ENCODE results near the gene LEKR1.

LEKR1 gene

DNA sequence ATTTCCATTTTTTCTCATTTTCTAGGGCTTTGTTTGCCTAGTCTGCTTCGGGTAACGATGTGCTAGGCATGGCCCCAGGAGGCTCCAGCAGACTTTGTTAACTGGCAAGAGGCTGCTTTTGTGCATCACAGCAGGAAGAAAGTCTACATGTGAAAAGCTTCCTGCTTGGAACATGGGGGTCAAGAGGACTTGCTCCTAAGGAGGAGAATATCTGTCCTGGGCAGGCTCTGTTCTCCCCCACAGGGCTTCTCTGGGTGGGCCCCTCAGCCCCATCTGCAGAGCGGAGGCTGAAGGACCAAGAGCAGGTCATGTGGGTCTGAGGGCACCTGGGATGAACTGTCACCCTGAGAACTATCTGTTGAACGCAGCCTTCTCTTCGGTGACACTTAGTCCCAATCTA lies 239.0 kb downstream of the LEKR1 start:
- DNase-seq = no peak

DNA sequence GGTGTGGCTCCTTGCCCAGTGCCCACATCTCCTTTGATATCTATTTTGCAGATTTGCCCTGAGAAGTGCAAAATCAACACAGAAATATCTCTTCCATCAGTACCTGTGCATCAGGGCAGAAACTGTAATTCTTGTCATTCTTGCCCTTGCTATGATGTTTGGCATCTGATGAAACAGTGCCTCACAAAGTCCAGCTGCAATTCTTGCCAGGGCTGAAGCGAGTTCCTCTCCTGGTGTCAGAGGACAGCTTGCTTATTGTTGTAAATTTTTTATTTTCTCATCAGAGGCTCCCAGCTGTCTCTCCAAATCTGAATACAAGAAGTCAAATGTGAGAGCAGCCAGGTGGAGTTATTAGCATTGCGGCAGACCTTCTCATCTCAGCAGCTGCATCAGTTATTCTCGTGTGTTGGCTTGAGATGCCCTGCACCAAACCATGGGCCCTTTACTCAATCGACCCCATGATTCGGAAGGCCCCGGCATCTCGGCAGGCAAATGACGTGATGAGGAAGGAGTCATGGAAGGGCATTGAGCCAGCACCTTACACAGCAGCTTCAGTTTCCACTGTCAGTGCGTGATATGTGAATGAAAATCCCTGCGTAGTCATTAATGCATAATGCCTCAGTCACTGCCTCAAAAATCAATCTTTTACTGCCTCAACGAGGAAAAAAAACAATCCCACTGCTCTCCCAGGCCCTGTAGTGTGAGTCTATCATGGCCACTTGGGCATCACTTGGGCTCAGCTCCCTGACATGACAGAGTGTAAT lies 240.4 kb downstream of the LEKR1 start:
- no peak for DNase-seq

DNA sequence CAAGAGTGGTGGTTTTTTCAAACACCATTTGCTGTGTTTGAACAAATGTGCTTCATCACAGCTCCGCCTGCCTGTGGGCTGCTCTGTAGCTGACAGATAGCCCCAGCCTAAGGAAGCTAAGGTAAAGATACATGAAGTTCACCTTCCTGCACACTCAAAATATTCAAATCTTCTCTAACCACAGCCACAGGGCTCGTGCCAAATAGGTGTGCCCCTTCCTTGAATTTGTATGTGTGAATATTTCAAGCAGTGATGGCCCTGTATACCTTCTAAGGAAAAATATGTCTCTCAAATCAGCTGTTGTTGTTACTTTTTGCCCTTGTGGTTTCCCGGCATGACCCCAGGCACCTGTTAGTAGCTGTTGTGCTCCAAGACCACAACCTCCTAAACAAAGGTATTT lies 241.0 kb downstream of the LEKR1 start:
- peak; percentile 33 for DNase-seq

DNA sequence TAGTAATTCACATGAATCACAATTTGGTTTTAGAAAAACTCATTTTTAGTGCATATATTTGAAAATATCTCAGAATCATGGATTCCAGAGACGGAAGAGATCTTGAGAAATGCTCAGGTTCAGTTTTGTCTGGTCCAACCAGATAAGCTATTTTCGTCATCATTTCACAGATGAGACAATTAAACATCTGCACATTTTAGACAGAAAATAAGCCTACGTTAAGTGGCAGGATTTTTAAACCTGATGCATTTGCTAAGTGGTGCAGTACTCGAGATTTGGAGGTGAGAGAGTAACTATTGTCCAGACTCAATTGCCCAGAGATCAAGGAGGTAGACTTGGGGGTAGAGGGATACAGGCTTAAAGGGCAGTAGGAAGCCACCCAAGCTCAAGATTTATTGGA lies 243.3 kb downstream of the LEKR1 start:
- no peak for DNase-seq

DNA sequence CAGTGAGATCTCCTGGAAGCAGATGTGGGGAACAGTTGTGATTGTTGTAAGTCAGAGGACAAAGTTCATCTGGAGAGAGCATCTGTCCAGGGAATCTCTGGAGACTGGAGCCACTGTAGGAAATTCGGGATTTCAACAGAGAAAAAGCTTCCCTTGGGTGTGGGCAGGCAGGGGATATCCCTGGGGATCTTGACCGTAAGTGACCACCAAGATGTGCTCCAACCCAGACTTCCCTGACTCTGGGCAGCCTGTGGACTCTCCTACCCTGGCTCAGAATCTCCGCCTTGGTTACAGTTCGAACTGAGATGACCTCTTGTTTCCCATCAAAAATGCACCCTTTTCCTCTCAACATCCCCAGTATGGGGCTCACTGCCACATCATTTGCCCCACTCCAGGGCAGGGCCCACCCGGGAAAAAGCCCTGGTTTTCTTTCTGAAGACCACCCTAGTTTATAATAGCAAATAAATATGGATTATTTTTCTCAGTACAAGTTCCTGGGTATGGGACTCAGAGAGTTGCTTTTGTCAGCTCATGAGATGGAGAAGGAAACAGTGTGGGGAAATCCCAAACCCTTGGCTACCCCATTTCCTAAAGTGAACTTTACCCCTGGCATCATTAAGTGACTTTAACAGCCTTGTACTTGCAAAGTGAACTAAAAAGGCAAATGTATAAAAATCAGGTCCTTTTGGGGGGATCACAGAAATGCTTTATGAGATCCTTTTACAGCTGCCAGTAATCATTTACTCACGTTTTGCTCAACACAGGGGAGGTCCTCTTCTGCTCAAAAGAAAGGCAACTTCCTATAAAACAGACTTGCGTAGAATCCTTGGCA lies 243.9 kb downstream of the LEKR1 start:
- no peak for DNase-seq

DNA sequence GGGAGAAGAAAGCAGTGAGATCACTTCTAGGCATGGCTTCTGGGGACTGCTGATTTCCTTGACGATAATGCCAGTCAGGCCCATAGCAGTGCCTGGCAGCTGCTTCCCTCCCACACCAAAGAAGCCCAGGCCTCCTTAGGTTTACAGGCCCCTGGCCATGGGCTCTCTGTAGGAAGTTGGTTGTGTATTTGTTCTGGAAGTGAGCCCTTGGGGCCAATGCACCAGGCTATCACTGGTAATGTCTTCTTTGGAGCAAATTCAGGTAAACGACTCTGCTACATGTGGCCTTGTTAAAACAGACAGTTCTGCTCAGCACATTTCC lies 244.5 kb downstream of the LEKR1 start:
- DNase-seq = no peak

DNA sequence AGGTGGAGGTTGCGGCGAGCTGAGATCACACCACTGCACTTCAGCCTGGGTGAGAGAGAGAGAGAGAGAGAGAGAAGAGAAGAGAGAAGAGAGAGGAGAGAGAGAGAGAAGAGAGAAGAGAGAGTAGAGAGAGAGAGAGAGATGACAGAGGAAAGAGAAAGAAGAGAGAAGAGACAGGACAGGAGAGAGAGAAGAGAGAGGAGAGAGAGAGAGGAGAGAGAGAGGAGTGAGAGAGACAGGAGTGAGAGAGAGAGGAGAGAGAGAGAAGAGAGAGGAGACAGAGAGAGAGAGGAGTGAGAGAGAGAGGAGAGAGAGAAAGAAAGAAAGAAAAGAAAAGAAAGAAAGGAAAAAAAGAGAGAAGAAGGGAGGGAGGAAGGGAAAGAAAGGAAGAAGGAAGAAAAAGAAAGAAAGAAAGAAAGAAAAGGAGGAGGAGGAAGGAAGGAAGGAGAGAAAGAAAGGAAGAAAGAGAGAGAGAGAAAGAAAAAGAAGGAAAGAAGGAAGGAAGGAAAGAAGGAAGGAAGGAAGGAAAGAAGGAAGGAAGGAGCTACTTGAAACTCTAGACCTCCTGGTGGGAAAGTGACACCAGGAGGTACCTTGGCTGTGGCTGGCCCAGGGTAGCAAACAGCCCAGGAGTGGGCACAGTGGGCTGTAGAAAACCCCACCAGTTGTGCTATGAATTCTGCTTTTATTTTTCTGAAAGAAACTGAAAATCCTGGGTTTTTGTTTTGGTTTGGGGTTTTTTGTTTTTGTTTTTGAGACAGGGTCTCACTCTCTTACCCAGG lies 245.8 kb downstream of the LEKR1 start:
- DNase-seq = no peak

DNA sequence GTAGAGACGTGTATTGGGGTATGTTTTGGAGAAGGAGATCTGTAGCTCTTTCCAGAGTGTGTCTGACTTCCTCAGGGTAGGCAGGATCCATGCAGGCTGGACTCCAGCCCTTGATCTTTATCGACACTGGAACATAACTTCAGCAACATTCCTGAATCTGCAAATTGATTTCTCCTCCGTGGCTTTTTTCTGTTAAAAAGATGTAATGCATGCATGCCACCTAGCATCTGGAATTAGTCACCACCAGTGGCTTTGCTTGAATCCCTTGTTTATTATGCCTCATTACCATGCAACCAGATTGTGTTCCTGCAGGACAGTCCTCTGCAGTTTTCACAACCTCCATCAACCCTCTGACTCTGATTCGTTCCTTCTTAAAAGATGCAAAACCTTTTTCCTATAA lies 247.7 kb downstream of the LEKR1 start:
- DNase-seq = no peak

DNA sequence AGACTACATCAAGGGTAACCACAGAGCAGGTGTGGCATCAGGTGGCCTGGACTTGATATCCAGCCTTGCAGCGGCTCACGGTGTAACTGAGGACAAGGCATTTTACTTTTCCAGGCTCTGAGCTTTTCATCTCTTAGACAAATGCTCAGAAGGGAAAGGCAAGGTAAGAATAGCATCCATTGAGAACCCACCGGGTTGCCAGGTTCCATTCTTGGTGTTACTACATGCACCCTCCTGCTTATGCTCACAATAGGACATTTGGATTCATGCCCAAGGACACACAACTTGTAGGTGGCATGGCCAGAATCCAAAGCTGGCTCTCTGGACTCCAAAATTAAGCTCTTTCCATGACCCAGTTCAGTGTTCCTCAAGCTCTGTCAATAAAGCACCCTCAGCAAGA lies 248.3 kb downstream of the LEKR1 start:
- DNase-seq = no peak

DNA sequence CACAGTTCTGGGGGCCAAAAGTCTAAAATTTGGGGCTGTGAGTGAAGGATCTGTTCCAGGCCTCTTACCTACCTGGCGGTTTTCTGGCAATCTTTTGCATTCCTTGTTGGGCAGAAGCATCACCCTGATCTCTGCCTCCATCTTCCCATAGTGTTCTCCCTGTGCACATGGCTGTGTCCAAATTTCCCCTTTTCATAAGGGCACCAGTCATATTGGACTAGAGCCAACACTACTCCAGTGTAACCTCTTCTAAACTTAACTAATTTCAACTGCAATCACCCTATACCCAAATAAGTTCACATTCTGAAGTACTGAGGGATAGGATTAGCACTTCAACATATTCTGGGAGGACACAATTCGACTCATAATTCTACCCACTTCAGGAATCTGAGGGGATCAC lies 248.8 kb downstream of the LEKR1 start:
- no peak for DNase-seq

DNA sequence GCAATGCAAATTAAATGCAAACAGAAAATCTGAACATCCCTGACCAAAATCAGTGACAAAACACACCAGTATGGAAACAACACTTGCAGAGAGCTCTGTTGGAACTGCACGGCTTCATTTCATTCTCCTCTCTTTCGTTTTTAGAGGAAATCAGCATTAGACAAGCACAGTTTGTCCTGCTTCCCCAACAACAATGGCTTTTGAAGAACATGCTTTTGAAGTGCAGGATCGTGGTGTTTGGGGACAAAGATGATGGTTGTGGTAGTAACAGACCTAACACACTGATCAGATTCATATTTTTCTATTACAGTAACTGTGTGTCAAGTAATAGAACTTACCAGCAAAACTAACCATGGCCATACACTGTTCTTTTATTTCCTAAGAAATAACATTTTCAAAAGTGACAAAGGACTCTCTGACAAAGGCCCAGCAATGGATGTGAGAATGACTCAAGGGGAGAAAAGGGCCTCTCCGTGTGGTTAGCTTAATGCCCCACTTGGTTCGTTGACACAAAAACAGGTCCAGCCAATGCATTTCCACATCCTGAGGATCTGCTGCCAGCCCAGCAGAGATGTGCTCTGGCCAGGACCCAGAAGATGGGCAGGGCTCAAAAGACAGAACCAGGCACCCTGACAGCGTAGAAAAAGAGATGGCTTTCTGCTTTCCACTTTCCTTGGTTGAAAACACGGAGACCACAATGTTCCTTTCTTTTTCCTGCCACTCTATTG lies 249.7 kb downstream of the LEKR1 start:
- DNase-seq = no peak

DNA sequence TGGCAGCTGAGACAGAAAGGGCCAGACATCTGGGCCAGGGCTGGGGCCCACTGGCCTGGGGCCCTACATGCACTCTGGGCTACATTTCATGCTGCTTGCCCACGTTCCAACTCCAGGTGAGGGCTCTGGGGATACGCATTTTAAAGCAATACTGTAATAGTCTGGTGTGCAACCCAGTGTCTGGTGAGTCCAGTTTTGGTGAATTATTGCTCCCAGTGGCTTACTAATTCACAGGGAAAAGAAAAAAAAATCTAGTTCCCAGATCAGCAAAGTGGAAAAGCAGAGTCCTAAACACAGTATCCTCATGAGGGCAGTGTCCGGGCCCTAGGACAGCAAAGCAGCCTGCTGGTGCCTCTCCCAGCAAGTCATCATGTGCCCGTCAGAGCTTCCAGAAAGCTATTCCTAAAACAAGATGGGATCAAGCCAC lies 251.4 kb downstream of the LEKR1 start:
- DNase-seq = no peak

DNA sequence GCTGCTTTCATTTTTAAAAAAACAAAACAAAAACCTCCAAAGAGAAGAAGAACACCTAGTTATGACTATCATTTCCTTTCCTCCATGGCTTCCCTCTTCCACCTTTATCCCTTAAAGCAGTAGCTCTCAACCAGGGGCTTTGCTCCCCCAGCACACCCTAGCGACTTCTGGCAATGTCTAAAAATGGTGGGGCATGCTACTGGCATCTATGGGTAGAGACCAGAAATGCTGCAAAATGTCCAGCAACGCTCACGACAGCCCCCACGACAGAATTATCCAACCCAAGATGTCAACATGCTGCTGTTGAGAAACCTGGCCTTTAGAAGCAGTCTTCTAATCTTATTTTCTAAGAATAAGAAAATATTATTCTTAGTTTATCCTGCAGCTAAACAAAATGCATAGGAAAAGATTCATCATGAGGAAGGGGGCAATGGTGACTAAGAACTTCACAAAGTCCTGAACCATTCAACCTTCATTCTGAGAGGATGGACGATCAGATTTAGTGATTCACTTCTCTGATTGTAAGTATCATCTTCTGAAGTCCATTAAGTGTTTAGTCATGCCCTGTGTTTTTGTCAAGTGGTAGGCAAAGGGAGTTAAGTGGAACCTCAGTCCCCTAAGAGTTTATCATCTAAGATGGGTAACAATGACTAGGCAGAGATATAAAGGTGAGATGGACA lies 252.1 kb downstream of the LEKR1 start:
- no peak for DNase-seq

DNA sequence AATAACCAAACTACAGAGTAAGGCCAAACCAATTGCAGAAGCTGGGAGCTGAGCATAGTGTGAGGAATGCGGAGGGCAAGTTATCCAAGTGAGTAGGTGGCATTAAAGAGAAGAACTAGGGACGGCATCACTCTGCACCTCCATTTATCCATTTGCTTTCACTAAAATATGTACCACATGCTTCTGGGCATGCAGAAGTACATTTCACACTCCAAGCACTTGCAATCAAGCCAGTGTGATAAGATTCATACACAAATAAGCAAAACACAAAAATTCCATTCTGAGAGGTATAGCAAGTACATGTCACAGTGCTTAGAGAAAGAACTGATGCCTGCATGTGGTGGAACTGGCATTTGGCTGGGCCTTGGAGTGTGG lies 252.6 kb downstream of the LEKR1 start:
- no peak for DNase-seq

DNA sequence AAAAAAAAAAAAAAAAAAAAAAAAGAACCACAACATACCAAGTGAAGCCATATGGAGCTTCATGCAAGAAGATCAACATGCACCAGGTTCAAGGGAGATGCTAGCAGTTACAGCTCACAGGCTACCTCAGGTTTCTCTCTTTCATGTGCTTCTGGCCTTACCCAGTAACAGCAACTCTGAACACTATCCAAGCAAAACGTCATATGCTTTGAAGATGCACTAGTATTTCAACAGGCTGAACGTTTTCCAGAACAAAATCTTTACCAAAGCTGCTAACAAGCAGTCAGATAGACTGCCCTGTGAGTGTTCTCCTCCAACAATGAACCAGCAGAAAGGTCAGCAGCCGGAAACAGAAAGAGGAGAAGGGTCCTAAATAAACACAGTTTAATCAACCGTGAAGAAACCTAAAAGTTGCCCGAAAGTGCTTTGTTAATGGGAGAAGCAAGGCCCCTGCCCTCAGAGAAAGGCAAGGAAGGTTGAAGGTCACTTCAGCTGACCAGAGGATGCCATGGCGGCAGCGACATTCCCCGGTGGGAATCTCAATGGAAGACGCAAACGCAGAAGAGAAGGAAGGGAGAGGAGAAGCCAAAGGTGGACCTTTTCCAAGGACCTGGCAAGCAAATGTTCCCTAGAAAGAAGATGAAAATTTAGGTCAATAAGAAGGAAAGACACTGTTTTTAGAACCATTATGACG lies 253.7 kb downstream of the LEKR1 start:
- DNase-seq = no peak

DNA sequence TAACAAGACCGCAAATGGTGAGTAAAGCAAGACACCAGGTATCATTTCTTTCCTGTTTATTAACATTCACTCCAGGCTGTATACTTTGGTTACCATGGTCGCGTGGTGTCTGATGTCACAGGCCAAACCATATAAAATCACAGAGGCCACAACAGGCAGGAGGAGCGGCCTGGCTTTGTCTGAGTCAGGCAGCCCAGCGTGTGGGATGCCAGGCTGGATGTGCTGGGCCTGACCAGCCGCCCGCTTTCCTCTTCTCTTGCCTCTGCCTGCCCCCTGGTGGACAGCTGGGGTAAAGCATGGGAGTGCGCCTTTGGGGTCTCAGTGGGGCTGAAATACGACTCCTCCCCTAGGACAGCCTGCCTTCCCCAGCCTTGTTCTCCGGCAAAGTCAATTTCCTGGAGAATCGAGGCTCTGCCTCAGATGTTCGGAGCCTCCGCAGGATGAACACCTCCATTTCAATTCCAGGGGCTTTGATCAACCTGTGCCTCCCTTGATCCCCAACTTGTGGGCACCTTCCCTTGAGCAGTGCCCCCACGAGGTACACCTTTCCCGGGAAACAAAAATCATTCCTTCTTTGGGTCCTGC lies 255.6 kb downstream of the LEKR1 start:
- peak; percentile 86 for DNase-seq

DNA sequence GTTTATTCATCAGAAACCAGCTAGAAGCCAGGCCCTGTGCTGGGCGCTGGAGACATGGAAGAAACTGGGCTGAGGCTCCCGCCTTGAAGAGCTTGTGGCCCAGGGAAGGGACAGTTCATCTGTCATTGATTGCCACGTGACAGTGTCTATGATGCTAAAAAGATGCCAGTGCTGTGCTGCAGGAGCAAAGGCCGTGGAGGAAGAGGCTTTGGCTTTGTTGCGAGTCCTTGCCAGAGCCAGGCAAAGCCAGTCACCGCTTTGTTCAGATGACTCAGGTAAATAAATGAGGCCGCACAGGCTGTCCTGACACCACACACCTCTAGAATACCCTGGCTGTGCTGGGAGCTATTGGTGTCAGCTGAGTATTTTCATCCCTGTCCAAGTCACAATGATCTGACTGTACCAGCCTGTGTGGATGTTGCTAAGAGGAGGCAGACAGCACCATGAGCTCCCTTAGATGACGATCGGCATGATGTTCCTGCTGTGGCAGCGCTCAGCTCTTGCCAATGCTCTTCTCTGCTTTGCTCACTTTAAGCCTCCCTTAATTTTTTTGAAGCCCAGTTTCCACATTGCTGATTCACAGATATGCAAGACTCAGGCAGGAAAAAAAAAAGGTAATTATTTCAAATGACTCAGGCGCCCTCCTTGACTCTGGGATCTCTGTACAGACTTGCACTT lies 256.3 kb downstream of the LEKR1 start:
- no peak for DNase-seq

DNA sequence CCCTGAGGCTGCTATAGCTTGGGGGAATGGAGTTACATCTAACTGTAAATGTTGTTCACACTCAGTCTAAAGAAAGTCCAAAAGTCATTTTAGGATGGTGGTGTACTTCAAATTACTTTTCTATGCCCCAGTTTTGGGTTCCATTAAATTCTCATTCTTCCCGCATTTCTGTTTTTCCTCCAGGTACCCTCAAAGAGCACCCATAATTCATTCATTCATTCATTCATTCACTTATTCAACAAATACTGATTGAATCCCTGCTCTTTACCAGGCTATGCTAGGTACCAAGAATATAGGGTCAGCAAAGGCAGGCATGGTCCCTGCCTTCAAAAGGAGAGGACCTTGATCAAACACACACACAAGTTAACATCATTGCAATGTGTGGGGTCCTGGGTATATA lies 257.7 kb downstream of the LEKR1 start:
- DNase-seq = no peak

DNA sequence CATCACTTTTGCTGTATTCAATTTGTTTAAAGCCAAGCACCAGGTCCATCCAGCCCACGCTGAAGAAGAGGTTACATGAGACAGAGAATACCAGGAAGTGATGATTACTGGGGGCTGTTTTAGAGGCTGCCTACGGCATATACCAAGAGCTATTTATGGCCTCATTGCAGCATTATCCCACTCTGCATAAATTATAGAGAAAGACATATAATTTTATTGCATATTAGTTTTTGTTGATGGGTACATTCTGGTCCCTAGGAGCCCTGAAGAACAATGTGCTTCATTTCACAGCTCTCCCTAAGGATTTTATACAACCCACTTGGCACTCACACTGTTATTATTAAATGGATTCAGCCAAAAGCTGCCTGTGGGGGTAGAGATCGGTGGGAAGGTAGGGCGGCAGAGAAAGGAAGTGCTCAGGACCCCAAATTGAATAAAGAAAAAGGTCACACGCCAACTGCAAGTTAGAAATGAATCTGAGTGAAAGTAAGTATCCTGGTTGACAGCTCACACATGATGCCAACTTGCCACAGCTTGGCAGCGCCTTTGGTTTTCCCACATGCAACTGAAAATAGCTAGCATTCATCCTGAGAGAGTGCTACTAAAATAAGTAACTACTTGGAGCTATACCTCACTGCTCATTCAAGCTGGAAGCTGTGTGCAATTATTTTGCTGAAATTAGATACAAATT lies 260.1 kb downstream of the LEKR1 start:
- DNase-seq = no peak

DNA sequence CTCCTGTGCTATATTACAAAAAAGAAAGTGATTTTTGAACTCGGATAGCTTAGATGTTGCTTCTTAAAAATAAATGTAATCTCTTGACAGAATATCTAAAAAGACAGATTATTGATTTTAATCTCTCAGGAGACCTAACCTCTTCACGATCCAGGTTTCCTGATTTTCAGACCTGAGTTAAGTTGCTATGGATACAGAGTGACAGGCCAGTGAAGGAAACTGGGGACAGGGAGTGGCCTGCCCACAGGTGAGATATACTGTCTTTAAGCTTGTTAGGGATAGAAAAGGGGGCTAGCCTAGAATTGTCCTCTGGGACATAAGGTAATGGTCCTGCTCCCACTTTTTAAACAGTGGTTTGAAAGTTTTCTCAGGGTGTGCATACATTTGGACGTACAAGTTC lies 260.6 kb downstream of the LEKR1 start:
- DNase-seq = no peak
